Stimulated activated CD8-positive, alpha-beta memory T cell treated with anti-CD3 and anti-CD28 coated beads, Interleukin-12 subunit alpha, Interleukin-12 subunit beta, amount 100 ng/mL, for 24 hours (primary cell): ENCODE data around the gene C1R.
"Not testable (repeated sequence)": the region's sequence is repeated elsewhere in the genome, so short reads cannot be mapped to it uniquely, and the experiment has no call there.

Experiments used
- DNase-seq: peaks from one replicate; pipeline ENCODE4 v3.0.0-alpha.2; 2020; ENCODE audit errors: extremely low read depth

C1R gene

DNA sequence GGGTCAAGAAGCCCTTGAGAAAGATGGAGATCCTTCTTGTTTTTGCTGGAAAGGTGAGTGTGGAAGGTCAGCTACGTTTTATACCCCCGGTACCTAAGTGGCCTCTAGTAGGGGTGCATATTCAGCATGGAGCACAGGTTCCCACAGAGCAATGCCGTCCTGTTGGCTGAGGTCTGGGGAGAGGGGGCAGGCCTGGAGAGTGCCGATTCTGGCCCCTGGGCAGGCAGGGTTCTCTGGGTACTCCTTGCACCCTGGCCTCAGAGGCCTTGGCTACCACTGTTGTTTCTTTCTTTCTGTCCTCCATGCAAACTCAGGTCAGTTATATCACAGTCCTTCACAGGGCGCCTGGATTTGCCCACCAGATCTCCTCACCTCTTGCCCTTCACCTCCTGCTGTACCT, 27.9 kb upstream of the C1R start:
- DNase-seq: no peak

GRCh38 chr12:7118881-7119280, 26.6 kb upstream of the C1R start:
- no peak for DNase-seq

- DNase-seq: no peak
These were observed 25.4 kb upstream of the C1R start for GRCh38 chr12:7117670-7118069.

DNA sequence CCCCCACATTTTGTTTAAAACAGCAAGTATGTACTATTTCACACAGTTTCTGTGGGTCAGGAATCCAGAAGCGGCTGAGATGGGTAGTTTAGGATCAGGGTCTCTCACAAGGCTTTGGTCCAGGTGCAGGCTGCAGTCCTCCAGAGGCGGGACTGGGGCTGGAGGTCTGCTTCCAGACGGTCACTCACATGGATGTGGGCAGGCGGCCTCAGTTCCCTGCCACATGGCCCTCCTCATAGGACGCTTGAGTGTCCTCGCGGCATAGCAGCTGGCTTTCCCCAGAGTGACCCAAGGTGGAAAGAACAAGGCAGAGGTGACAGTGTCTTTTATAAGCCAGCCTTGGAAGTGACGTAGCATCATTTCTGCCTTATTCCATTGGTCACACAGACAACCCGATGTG, 24.7 kb upstream of the C1R start:
- no peak for DNase-seq

GRCh38 chr12:7116196-7116595, 24.0 kb upstream of the C1R start:
- no peak for DNase-seq

DNA sequence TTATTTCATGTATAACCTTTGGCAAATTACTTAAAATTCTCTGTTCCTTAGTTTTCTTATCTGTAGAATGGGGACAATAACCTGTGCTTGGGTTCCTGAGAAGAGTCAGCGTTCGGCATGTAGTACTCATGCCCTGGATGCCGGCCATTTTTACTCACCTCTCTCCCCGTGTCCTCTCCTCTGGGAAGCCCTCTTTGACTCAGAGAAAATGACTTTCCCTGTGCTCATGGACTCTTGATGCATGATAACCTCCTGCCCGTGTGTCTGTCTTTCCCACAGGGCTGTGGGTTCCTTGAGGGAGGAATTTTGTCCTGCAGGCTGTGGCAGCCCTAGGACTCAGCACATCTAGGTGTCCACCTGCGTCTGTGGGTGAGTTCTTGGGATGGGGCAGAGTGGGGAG, 22.6 kb upstream of the C1R start:
- DNase-seq: no peak

- no peak for DNase-seq
These were observed 21.8 kb upstream of the C1R start for GRCh38 chr12:7114008-7114407.

- DNase-seq: no peak
These were observed 21.2 kb upstream of the C1R start for GRCh38 chr12:7113389-7113871.

DNA sequence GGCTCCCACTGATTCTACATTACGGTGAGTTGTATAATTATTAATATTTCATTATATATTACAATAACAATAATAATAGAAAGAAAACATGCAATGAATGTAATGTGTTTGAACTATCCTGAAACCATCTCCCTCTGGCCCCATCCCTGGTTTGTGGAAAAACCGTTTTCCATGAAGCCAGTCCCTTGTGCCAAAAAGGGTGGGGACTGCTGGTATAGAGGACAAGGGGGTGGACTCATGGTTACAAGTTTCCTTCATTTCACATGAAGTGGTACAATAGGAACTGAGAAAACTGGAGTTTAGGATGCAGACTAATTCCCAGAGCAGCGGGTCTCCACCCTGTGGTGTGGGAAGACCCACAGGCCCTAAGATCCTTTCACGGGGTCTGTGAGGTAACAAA, 19.8 kb upstream of the C1R start:
- no peak for DNase-seq

GRCh38 chr12:7110661-7111060, 18.4 kb upstream of the C1R start:
- DNase-seq: no peak

GRCh38 chr12:7109572-7109920, 17.3 kb upstream of the C1R start:
- DNase-seq: no peak

GRCh38 chr12:7108796-7109571, 16.7 kb upstream of the C1R start, which contains the start of gene C1RL:
C1RL (minus strand) TSS chr12:7109214; CDS start chr12:7109180, 34 bp downstream.
- peak; percentile 49 for DNase-seq

GRCh38 chr12:7108003-7108795, 16.0 kb upstream of the C1R start:
- DNase-seq: peak; percentile 41

DNA sequence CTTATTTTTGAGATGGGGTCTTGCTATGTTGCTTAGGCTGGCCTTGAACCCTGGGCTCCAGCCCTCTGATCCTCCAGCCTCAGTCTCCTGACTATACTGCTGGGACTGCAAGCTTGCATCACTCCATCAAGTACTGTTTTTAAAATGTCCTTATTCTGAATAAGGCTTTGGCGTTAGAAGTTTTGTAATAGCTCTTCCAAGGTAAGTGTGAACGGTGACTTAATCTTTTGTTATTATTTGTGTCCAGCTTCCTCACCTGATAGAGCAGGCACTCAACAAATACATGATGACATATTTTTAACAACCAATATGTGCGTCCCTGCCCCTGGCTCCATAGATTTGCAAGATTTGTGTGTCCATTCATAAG, 15.4 kb upstream of the C1R start:
- no peak for DNase-seq

- not testable (repeated sequence) for DNase-seq
These were observed 14.9 kb upstream of the C1R start for GRCh38 chr12:7107181-7107580.

DNA sequence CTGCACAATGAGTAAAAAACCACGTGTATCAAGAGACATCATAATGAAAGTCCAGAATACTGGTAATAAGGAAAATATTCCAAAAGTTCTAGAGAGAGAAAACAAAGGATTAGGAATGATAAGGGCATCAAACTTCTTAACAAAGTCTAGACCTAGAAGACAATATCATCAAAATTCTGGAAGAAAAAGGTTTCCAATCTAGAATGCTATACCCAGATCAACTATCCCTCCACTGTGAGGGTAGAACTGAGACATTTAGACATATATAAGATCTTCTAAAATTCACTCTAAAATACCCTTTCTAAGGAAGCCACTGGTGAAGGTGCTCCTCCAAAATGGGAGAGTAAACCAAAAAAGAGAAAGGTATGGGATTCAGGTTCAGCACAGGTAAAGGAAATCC, 13.8 kb upstream of the C1R start:
- no peak for DNase-seq

DNA sequence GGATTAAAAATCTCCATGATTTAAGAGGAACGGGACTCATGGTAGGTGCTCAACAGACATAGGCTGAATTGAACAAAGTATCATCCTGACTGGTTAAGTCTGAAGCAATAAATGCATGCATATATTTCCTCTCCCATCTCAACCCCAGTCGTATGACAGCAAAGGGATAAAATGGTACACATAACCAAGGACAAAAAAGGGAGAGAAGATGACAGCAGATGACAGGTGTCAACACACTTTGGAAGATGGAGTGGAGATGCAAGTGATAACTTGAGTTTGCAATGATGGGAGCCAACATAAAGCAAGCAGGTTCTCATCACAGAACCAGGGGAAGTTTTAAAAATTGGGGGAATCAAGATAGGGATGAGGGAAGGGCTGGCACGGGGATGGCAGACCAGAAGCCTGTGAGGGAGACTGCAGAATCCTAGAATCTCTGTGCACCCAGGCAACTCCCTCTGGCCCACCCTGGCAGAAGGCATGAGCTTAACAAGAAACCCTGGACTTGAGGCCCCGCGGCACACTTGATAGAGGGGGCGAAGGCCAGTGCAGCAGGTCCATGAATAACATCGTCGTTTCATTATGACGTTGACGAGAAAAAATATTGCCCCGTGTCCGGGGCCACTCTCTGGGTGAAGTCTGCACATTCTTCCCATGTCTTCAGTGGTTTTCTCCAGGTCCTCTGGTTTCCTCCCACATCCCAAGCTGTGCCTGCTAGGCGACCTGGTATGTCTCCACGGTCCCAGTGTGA, 11.8 kb upstream of the C1R start:
- DNase-seq: no peak

- no peak for DNase-seq
These were observed 10.3 kb upstream of the C1R start for GRCh38 chr12:7102582-7102981.

- no peak for DNase-seq
These were observed 9.5 kb upstream of the C1R start for GRCh38 chr12:7101694-7102131.

GRCh38 chr12:7101047-7101693, 8.9 kb upstream of the C1R start:
- no peak for DNase-seq

DNA sequence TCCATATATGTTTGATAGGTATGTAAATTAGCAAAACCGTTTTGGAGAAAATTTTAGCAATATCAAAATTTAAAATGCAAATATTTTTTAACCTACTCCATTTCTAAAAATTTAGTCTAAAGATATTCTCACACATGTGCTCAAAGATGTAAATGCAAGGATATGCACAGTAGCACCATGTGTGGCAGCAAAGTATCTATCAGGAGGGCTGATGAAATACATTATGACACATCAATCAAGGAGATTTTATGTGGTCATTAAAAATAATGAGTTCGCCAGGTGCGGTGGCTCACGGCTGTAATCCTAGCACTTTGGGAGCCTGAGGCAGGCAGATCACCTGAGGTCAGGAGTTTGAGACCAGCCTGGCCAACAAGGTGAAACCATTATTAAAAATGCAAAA, 8.0 kb upstream of the C1R start:
- no peak for DNase-seq
